Duodenal mucosa (tissue), 2 donors: ENCODE data around the gene SCARB1.

Experiments
- H3K27ac ChIP-seq: one replicate; pipeline ENCODE4 v1.7.0; 2013; ENCODE audit warnings: low read depth, low read length
- H3K27me3 ChIP-seq, 2 donors: one replicate each; pipeline ENCODE4 v1.7.0; 2013; ENCODE audit warnings: low read length in 2 of 2, control low read depth in 1 of 2; ENCODE audit not compliant: insufficient read depth in 2 of 2, control insufficient read depth in 1 of 2
- H3K36me3 ChIP-seq, 2 donors: one replicate each; pipeline ENCODE4 v1.7.0; 2013; ENCODE audit warnings: low read length in 2 of 2, control low read depth in 1 of 2; ENCODE audit not compliant: insufficient read depth in 2 of 2, control insufficient read depth in 1 of 2
- H3K4me1 ChIP-seq, 2 donors: one replicate each; pipeline ENCODE4 v1.7.0; 2013; ENCODE audit warnings: low read length in 2 of 2, control low read depth in 1 of 2; ENCODE audit not compliant: insufficient read depth in 2 of 2, control insufficient read depth in 1 of 2
- H3K4me3 ChIP-seq, 2 donors: one replicate each; pipeline ENCODE4 v1.7.0; 2013; ENCODE audit warnings: low read length in 2 of 2, low read depth in 1 of 2
- H3K9ac ChIP-seq, 2 donors: one replicate each; pipeline ENCODE4 v1.7.0; 2013; ENCODE audit warnings: low read length in 2 of 2, low read depth in 1 of 2
- H3K9me3 ChIP-seq, 2 donors: one replicate each; pipeline ENCODE4 v1.7.0; 2013; ENCODE audit warnings: low read length in 2 of 2, control low read depth in 1 of 2; ENCODE audit not compliant: control insufficient read depth in 1 of 2

Gene SCARB1

GRCh38 chr12:124774462-124775167 lies 89.0 kb downstream of the SCARB1 start:
- Histone ChIP-seq H3K27me3 (no peaks in the 10 kb centered on the region), H3K27ac (no peak overlapping the region), H3K4me1 (peaks cover 15 to 17% of the 10 kb centered on the region in 2 donors), H3K36me3 (peaks cover 0 to 4% of the 10 kb centered on the region in 2 donors), H3K9me3 (no peaks in the 10 kb centered on the region), H3K4me3 (peak overlapping the region in 1 of 2 donors; percentile 53), H3K9ac (peak overlapping the region in 1 of 2 donors; percentile 16)

- H3K27me3 ChIP-seq: no peaks in the 10 kb centered on the region
- peak overlapping the region in 1 of 2 donors; percentile 53 for H3K4me3 ChIP-seq
- no peaks in the 10 kb centered on the region for H3K9me3 ChIP-seq
- peak overlapping the region in 1 of 2 donors; percentile 16 for H3K9ac ChIP-seq
- H3K4me1 ChIP-seq: peaks cover 15 to 17% of the 10 kb centered on the region in 2 donors
- H3K27ac ChIP-seq: no peak overlapping the region
- H3K36me3 ChIP-seq: peaks cover 0 to 4% of the 10 kb centered on the region in 2 donors
Measured at GRCh38 chr12:124774054-124774461, 89.6 kb downstream of the SCARB1 start.

GRCh38 chr12:124772289-124773170 lies 91.1 kb downstream of the SCARB1 start:
- H3K27me3 ChIP-seq: no peaks in the 10 kb centered on the region
- no peaks in the 10 kb centered on the region for H3K36me3 ChIP-seq
- peaks cover 15 to 17% of the 10 kb centered on the region in 2 donors for H3K4me1 ChIP-seq
- no peak overlapping the region for H3K4me3 ChIP-seq
- no peaks in the 10 kb centered on the region for H3K9me3 ChIP-seq
- H3K27ac ChIP-seq: no peak overlapping the region
- no peak overlapping the region for H3K9ac ChIP-seq

GRCh38 chr12:124771462-124772288 lies 92.0 kb downstream of the SCARB1 start:
- Histone ChIP-seq H3K27me3 (no peaks in the 10 kb centered on the region), H3K9me3 (no peaks in the 10 kb centered on the region), H3K27ac (no peak overlapping the region), H3K4me3 (peak overlapping the region in 1 of 2 donors; percentile 28), H3K4me1 (peaks cover 21 to 22% of the 10 kb centered on the region in 2 donors), H3K9ac (peak overlapping the region in 1 of 2 donors; percentile 25), H3K36me3 (no peaks in the 10 kb centered on the region)

- Histone ChIP-seq H3K9ac (no peak overlapping the region), H3K4me3 (no peak overlapping the region), H3K27ac (no peak overlapping the region), H3K36me3 (no peaks in the 10 kb centered on the region), H3K4me1 (peaks cover 21 to 22% of the 10 kb centered on the region in 2 donors), H3K9me3 (no peaks in the 10 kb centered on the region), H3K27me3 (no peaks in the 10 kb centered on the region)
Measured at GRCh38 chr12:124770728-124771127, 92.9 kb downstream of the SCARB1 start.

GRCh38 chr12:124769881-124770512 lies 93.7 kb downstream of the SCARB1 start:
- no peak overlapping the region for H3K9ac ChIP-seq
- H3K4me1 ChIP-seq: peaks cover 17 to 18% of the 10 kb centered on the region in 2 donors
- H3K9me3 ChIP-seq: peaks cover 0 to 1% of the 10 kb centered on the region in 2 donors
- H3K36me3 ChIP-seq: no peaks in the 10 kb centered on the region
- H3K4me3 ChIP-seq: no peak overlapping the region
- H3K27ac ChIP-seq: no peak overlapping the region
- no peaks in the 10 kb centered on the region for H3K27me3 ChIP-seq

GRCh38 chr12:124769163-124769530 lies 94.5 kb downstream of the SCARB1 start:
- Histone ChIP-seq H3K4me3 (no peak overlapping the region), H3K36me3 (no peaks in the 10 kb centered on the region), H3K27me3 (no peaks in the 10 kb centered on the region), H3K9me3 (peaks cover 5 to 10% of the 10 kb centered on the region in 2 donors), H3K4me1 (peaks cover 11% of the 10 kb centered on the region in 2 donors), H3K27ac (no peak overlapping the region), H3K9ac (no peak overlapping the region)

GRCh38 chr12:124768452-124769162 lies 95.1 kb downstream of the SCARB1 start:
- Histone ChIP-seq H3K27me3 (no peaks in the 10 kb centered on the region), H3K9me3 (peaks cover 5 to 11% of the 10 kb centered on the region in 2 donors), H3K27ac (no peak overlapping the region), H3K4me1 (peaks cover 11% of the 10 kb centered on the region in 2 donors), H3K4me3 (no peak overlapping the region), H3K36me3 (no peaks in the 10 kb centered on the region), H3K9ac (no peak overlapping the region)
